ENCODE measurements around the gene PSMD11. TPM values are rescaled to one million over a fixed set of nuclear protein-coding genes. Genes with fewer than 3 reads are reported as not detected.

Gene PSMD11
- total and polyA plus RNA-seq, 2 donors (not counting 3 experiments of a cell fraction or from before 2014, with no cell fraction given), result 59.4 to 153 TPM

DNA sequence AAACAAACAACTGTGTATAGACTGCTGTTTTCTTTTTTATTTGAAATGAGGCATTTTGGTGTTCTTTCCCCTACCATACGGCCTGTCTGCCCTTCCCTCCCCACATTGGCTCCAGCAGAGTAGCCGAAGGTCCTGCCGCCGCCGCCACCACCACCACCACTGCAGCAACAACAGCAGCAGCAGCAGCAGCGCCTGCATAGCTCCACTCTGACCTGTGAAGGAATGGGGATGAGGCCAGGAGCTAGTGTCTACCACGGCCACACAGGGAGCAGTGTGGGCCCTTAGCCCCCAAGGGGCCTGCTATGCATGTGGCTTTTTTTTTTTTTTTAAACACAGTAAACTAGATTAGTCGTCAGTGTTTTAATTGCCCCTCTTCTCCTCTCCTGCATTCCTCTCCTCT lies 36.9 kb downstream of the PSMD11 start:
- no peak overlapping the region for H3K27ac ChIP-seq (ENCODE audit: insufficient read depth, low read depth, low read length)
- no peak overlapping the region for H3K4me3 ChIP-seq (replicated peaks in 1 of 3; ENCODE audit: insufficient read depth in 1 of 3, low read depth in 1 of 3, low read length in 3 of 3)
- dilution Hi-C loops (cut with MboI; ENCODE audit: extremely low pct_ligation_motif_present, low sequenced_read_pairs) (no loop called here), intact Hi-C loops (cut with micrococcal nuclease) (loop anchor here (5.0 to 10.0 kb wide), 2 partner anchors 176 to 514 kb away; partner anchors contain the start of gene SPACA3)
- POLR2A ChIA-PET, result no interaction called here
- H3K9me1 ChIP-seq (replicated peaks; ENCODE audit: control insufficient read depth, extremely low read depth, insufficient read depth, low read length), result no peaks in the 10 kb centered on the region
- TF ChIP-seq EZH2 (IDR thresholded peaks at IDR 0.05; ENCODE audit: borderline replicate concordance, low read depth, low read length, severe bottlenecking), result no peak
- no peak for TF ChIP-seq GATA2 (IDR thresholded peaks at IDR 0.05; ENCODE audit: insufficient read depth, insufficient read length, low read depth, low read length)
- TF ChIP-seq, protein P1, sequence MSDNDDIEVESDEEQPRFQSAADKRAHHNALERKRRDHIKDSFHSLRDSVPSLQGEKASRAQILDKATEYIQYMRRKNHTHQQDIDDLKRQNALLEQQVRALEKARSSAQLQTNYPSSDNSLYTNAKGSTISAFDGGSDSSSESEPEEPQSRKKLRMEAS (IDR thresholded peaks at IDR 0.05; ENCODE audit: insufficient read depth, insufficient read length), result no peak
- TF ChIP-seq, protein P2, sequence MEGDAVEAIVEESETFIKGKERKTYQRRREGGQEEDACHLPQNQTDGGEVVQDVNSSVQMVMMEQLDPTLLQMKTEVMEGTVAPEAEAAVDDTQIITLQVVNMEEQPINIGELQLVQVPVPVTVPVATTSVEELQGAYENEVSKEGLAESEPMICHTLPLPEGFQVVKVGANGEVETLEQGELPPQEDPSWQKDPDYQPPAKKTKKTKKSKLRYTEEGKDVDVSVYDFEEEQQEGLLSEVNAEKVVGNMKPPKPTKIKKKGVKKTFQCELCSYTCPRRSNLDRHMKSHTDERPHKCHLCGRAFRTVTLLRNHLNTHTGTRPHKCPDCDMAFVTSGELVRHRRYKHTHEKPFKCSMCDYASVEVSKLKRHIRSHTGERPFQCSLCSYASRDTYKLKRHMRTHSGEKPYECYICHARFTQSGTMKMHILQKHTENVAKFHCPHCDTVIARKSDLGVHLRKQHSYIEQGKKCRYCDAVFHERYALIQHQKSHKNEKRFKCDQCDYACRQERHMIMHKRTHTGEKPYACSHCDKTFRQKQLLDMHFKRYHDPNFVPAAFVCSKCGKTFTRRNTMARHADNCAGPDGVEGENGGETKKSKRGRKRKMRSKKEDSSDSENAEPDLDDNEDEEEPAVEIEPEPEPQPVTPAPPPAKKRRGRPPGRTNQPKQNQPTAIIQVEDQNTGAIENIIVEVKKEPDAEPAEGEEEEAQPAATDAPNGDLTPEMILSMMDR (IDR thresholded peaks at IDR 0.05; ENCODE audit: extremely low read depth in 1 of 2, insufficient read depth in 1 of 2, low read depth in 1 of 2, low read length in 2 of 2), result no peak
- no peak for TF ChIP-seq JUN (IDR thresholded peaks at IDR 0.05; ENCODE audit: borderline replicate concordance, insufficient read depth, insufficient read length, low read depth)
- no peak for TF ChIP-seq POLR2AphosphoS5 (IDR thresholded peaks at IDR 0.05; ENCODE audit: insufficient read depth, low read depth, low read length)
- TF ChIP-seq FOS (IDR thresholded peaks at IDR 0.05; ENCODE audit: borderline replicate concordance, insufficient read depth, low read length), result no peak
- TF ChIP-seq MYC (IDR thresholded peaks at IDR 0.05; ENCODE audit: low read depth, low read length), result no peak
- no peak for TF ChIP-seq POLR2A (IDR thresholded peaks at IDR 0.05; ENCODE audit: low read depth, low read length)
- H4K20me1 ChIP-seq (replicated peaks; ENCODE audit: control insufficient read depth, extremely low read depth, insufficient read depth, low read length), result no peaks in the 10 kb centered on the region
- H3K9me3 ChIP-seq (replicated peaks; ENCODE audit: control insufficient read depth, insufficient read depth, low read length), result no peaks in the 10 kb centered on the region
- H3K36me3 ChIP-seq (ENCODE audit: control insufficient read depth in 2 of 2, extremely low read depth in 1 of 2, insufficient read depth in 2 of 2, low read length in 2 of 2), result peaks cover 21 to 39% of the 10 kb centered on the region in 2 experiments
- H3K9ac ChIP-seq (replicated peaks; ENCODE audit: extremely low read depth, insufficient read depth, low read length), result no peak overlapping the region
- no peaks in the 10 kb centered on the region for H3K79me2 ChIP-seq (ENCODE audit: control insufficient read depth, insufficient read depth, low read length)
- DNase-seq (ENCODE audit: low read depth, low spot score), result no peak
- FAIRE-seq, result no peak
- no peaks in the 10 kb centered on the region for H3K27me3 ChIP-seq (ENCODE audit: control insufficient read depth in 2 of 2, insufficient read depth in 2 of 2, low read length in 2 of 2)
- H3K4me2 ChIP-seq (ENCODE audit: insufficient read depth, low read length), result no peak overlapping the region
- CTCF ChIA-PET, result interaction anchor here (2.6 to 6.6 kb wide), 2 partner anchors 19 to 274 kb away, joined by 22 to 41 read pairs; no protein-coding TSS in a partner anchor
- H3K4me1 ChIP-seq (ENCODE audit: control insufficient read depth, extremely low read depth, insufficient read depth, low read length), result no peaks in the 10 kb centered on the region
- H2AFZ ChIP-seq (ENCODE audit: low read depth, low read length), result no peak overlapping the region
- TSS peak; percentile 43 for BruUV-seq (replicated peaks)
